HG02970 (cell line): Measurements from ENCODE around the gene DMBX1.

Experiments
- ATAC-seq: cut with Tn5 transposase; IDR thresholded peaks from one replicate; pipeline ENCODE4 v1.9.1; 2021; ENCODE audit warnings: mild to moderate bottlenecking, moderate library complexity, moderate number of reproducible peaks; ENCODE audit not compliant: unreplicated experiment, low FRiP score

DMBX1 gene

GRCh38 chr1:46480959-46481646 is 8.5 kb upstream of the DMBX1 start:
- ATAC-seq: no peak

GRCh38 chr1:46481961-46482360 is 7.7 kb upstream of the DMBX1 start:
- no peak for ATAC-seq

GRCh38 chr1:46483589-46483988 is 6.0 kb upstream of the DMBX1 start:
- ATAC-seq: no peak

GRCh38 chr1:46484783-46485490 is 4.7 kb upstream of the DMBX1 start:
- ATAC-seq: no peak

GRCh38 chr1:46485564-46486431 is 3.8 kb upstream of the DMBX1 start:
- ATAC-seq: no peak

GRCh38 chr1:46486432-46487015 is 3.1 kb upstream of the DMBX1 start:
- no peak for ATAC-seq

- no peak for ATAC-seq
Measured at GRCh38 chr1:46487818-46488218, 1.8 kb upstream of the DMBX1 start.

GRCh38 chr1:46488343-46489168 is 1.1 kb upstream of the DMBX1 start:
- ATAC-seq: no peak

GRCh38 chr1:46489169-46489637 is 433 bp upstream of the DMBX1 start:
- no peak for ATAC-seq

GRCh38 chr1:46490406-46490655 is 695 bp downstream of the DMBX1 start:
- ATAC-seq: no peak

GRCh38 chr1:46490656-46491442 is 1.2 kb downstream of the DMBX1 start:
- ATAC-seq: no peak

GRCh38 chr1:46491443-46492268 is 2.0 kb downstream of the DMBX1 start:
- no peak for ATAC-seq

GRCh38 chr1:46492269-46492853 is 2.7 kb downstream of the DMBX1 start:
- no peak for ATAC-seq

- no peak for ATAC-seq
Measured at GRCh38 chr1:46492871-46493270, 3.2 kb downstream of the DMBX1 start.

- ATAC-seq: no peak
Measured at GRCh38 chr1:46493316-46494032, 3.8 kb downstream of the DMBX1 start.

- no peak for ATAC-seq
Measured at GRCh38 chr1:46494910-46495309, 5.3 kb downstream of the DMBX1 start.

GRCh38 chr1:46495778-46496177 is 6.1 kb downstream of the DMBX1 start:
- no peak for ATAC-seq

- no peak for ATAC-seq
Measured at GRCh38 chr1:46496505-46496904, 6.9 kb downstream of the DMBX1 start.
